Tibial nerve (tissue), 4 donors: ENCODE data around the gene STAT1. TPM values are rescaled to one million over a fixed set of nuclear protein-coding genes. Genes with fewer than 3 reads are reported as not detected.
"Not testable (repeated sequence)": the region's sequence is repeated elsewhere in the genome, so short reads cannot be mapped to it uniquely, and the experiment has no call there.

Source experiments
- DNase-seq, 2 donors: peaks; one replicate each; pipeline ENCODE4 v3.0.0-alpha.2; 2019; ENCODE audit warnings: low spot score in 2 of 2
- H3K27ac ChIP-seq, 4 donors: fragments of 200-600 bp; sonication (generic) in 3 of 4; one replicate each; pipeline ENCODE4 v1.5.1; 2017 to 2019; ENCODE audit warnings: mild to moderate bottlenecking in 1 of 4
- H3K27me3 ChIP-seq, 2 donors: fragments of 200-600 bp; sonication (generic) in 1 of 2; one replicate each; pipeline versions ENCODE4 v1.5.1 to v1.6.0; 2017 to 2019
- H3K36me3 ChIP-seq, 3 donors: fragments of 200-600 bp; sonication (generic); one replicate each; pipeline ENCODE4 v1.5.1; 2018 to 2019
- H3K4me1 ChIP-seq, 4 donors: fragments of 200-600 bp; sonication (generic) in 3 of 4; one replicate each; pipeline ENCODE4 v1.5.1; 2017 to 2019
- H3K4me3 ChIP-seq, 4 donors: fragments of 200-600 bp; sonication (generic) in 3 of 4; one replicate each; pipeline ENCODE4 v1.5.1; 2017 to 2019; ENCODE audit warnings: mild to moderate bottlenecking in 1 of 4, moderate library complexity in 1 of 4
- H3K9me3 ChIP-seq, 4 donors: fragments of 200-600 bp; sonication (generic) in 3 of 4; one replicate each; pipeline ENCODE4 v1.5.1; 2017 to 2019
- EP300 ChIP-seq, 2 donors: sonication (generic); formaldehyde crosslinking; IDR thresholded peaks; one replicate each; pipeline ENCODE4 v1.6.1; 2017; ENCODE audit warnings: antibody characterized with exemption in 2 of 2, mild to moderate bottlenecking in 1 of 2
- POLR2A ChIP-seq, 2 donors: fragments of 450-650 bp; IDR thresholded peaks; one replicate each; pipeline ENCODE4 v1.6.1; 2017; ENCODE audit warnings: antibody characterized with exemption in 2 of 2, mild to moderate bottlenecking in 2 of 2, moderate library complexity in 2 of 2
- WGBS, 2 donors: methylation state at CpG; one replicate each; pipeline ENCODE4 v1.1.5; 2018; 5-methylcytosine and 5-hydroxymethylcytosine counted together
- total RNA-seq, 4 donors: library from RNA; depleted of rRNA; stranded (reverse); fragments of >200 nt; gene quantifications; one replicate each; pipeline ENCODE4 v1.1.0, GENCODE V29; 2016
- TF ChIP-seq, protein P1 (sequence below), 5 experiments: fragments of 200-600 bp in 3 of 5; fragments of 450-650 bp in 2 of 5; sonication (generic) in 3 of 5; IDR thresholded peaks; one replicate each; pipeline ENCODE4 v1.5.1; 2016 to 2019; ENCODE audit warnings: antibody characterized with exemption in 5 of 5, mild to moderate bottlenecking in 3 of 5, moderate library complexity in 2 of 5

STAT1 gene
- total RNA-seq, 4 donors from 2014 or later: 40.2 to 73.9 (median 65.6) TPM

GRCh38 chr2:190968522-190968921, 45.4 kb downstream of the STAT1 start:
- WGBS, 2 donors: 86 to 88% methylated on average over 2 of the region's 2 CpGs
- Histone ChIP-seq H3K27ac (no peak overlapping the region), H3K27me3 (no peaks in the 10 kb centered on the region), H3K4me1 (no peaks in the 10 kb centered on the region), H3K36me3 (peaks cover 0 to 92% (median 5%) of the 10 kb centered on the region in 3 donors), H3K4me3 (no peak overlapping the region), H3K9me3 (no peaks in the 10 kb centered on the region)
- no peak for DNase-seq
- TF ChIP-seq EP300 (IDR thresholded peaks at IDR 0.05) (no peak), POLR2A (IDR thresholded peaks at IDR 0.05) (no peak)
- TF ChIP-seq, protein P1, sequence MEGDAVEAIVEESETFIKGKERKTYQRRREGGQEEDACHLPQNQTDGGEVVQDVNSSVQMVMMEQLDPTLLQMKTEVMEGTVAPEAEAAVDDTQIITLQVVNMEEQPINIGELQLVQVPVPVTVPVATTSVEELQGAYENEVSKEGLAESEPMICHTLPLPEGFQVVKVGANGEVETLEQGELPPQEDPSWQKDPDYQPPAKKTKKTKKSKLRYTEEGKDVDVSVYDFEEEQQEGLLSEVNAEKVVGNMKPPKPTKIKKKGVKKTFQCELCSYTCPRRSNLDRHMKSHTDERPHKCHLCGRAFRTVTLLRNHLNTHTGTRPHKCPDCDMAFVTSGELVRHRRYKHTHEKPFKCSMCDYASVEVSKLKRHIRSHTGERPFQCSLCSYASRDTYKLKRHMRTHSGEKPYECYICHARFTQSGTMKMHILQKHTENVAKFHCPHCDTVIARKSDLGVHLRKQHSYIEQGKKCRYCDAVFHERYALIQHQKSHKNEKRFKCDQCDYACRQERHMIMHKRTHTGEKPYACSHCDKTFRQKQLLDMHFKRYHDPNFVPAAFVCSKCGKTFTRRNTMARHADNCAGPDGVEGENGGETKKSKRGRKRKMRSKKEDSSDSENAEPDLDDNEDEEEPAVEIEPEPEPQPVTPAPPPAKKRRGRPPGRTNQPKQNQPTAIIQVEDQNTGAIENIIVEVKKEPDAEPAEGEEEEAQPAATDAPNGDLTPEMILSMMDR (IDR thresholded peaks at IDR 0.05): no peak

GRCh38 chr2:190965580-190966222, 48.3 kb downstream of the STAT1 start:
- no peaks in the 10 kb centered on the region for H3K9me3 ChIP-seq

DNA sequence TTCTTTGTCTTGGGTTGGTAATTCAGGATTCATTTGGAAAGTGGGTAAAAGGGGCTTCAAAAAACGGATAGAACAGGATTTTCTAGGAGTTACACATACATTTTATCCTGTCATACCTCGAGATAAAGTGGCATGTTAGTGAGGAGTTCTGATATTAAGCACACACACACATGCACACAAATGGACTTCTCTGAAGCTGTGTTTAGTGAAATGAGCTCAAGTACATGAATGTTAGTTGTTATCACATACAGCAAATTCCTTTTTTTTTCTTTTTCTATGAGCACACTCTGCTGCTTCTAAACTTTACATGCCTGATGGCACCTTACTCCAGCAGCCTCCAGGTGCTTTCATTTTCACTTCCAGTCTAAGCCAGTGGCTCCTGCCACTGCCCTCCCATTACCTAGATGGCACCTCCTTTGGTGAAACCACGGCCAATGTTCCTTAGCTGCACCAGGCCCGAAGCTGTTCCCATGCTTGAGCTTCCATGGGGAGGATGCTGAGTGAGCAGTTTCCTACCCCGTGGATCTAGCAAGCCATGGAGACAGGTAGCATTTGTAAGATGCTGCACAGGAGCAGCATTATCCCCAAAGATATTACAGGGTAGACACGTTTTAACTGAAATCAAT, 49.7 kb downstream of the STAT1 start:
- peaks cover 0 to 78% (median 0%) of the 10 kb centered on the region in 3 donors for H3K36me3 ChIP-seq
- 83 to 85% methylated on average over 6 of the region's 6 CpGs for WGBS, 2 donors

More at GRCh38 chr2:190965580-190966222, 48.3 kb downstream of the STAT1 start:
- DNase-seq: no peak
- no peak overlapping the region for H3K4me3 ChIP-seq
- no peaks in the 10 kb centered on the region for H3K27me3 ChIP-seq
- no peaks in the 10 kb centered on the region for H3K4me1 ChIP-seq
- WGBS, 2 donors: 94 to 97% methylated on average over 2 of the region's 2 CpGs
- TF ChIP-seq EP300 (IDR thresholded peaks at IDR 0.05): no peak
- TF ChIP-seq, protein P1 (IDR thresholded peaks at IDR 0.05): no peak
- TF ChIP-seq POLR2A (IDR thresholded peaks at IDR 0.05): no peak
- peaks cover 0 to 89% (median 0%) of the 10 kb centered on the region in 3 donors for H3K36me3 ChIP-seq
- H3K27ac ChIP-seq: no peak overlapping the region

DNA sequence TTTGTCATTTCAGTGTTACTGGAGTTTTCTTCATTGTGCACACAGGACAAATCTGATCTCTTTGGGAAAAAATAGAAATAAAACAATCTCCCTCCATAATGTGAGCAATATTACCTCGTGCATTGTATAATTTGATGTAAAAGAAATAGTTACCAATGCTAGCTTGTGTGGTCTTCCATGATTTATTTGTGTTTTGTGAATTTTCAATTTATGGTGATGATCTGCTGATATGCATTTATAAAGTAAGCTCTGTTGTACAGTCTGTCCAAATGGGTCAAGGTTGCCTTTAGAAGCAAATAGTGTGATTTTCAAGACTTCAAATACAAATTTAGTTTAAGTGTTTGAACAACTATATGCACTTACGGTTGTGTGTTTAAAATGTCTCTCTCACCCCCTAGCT, 50.9 kb downstream of the STAT1 start:
- no peak for TF ChIP-seq EP300 (IDR thresholded peaks at IDR 0.05)
- no peak for TF ChIP-seq POLR2A (IDR thresholded peaks at IDR 0.05)
- TF ChIP-seq, protein P1 (IDR thresholded peaks at IDR 0.05): no peak

More for the DNA sequence above, 49.7 kb downstream of the STAT1 start:
- Histone ChIP-seq H3K4me3 (no peak overlapping the region), H3K27me3 (no peaks in the 10 kb centered on the region), H3K27ac (no peak overlapping the region), H3K4me1 (no peaks in the 10 kb centered on the region), H3K9me3 (no peaks in the 10 kb centered on the region)
- TF ChIP-seq POLR2A (IDR thresholded peaks at IDR 0.05) (no peak), EP300 (IDR thresholded peaks at IDR 0.05) (no peak)
- TF ChIP-seq, protein P1 (IDR thresholded peaks at IDR 0.05): no peak
- no peak for DNase-seq

DNA sequence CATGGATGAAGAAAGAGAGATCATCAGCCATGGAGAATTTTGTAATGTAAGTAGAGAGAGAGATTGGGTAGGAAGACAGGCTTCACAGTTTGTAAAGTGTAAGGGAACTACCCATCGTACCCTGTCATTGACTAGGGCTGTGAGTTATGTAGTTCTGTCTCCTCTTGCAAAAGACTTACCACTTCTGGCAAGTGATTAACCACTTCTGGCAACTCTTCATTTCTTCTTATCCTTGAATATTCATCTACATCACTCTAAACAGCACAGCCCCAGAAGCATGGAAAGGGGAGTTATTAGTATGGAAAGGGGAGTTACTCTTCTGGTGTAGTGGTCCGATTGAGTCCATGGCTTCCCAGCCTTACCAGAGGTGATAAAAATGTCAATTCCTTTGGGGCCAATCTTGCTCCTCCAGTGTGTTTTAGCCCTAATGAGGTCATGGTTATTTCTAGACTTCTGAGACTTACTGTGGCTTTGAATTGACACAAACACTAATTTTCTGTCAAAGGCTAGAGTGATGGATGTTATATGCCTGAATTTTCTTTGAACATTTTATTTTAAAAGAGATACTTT, 52.0 kb downstream of the STAT1 start:
- Histone ChIP-seq H3K27me3 (no peaks in the 10 kb centered on the region), H3K4me1 (no peaks in the 10 kb centered on the region), H3K4me3 (no peak overlapping the region), H3K36me3 (peaks cover 0 to 58% (median 0%) of the 10 kb centered on the region in 3 donors), H3K9me3 (no peaks in the 10 kb centered on the region), H3K27ac (no peak overlapping the region)
- DNase-seq: no peak
- TF ChIP-seq, protein P1 (IDR thresholded peaks at IDR 0.05): no peak
- TF ChIP-seq POLR2A (IDR thresholded peaks at IDR 0.05) (no peak), EP300 (IDR thresholded peaks at IDR 0.05) (no peak)
- WGBS, 2 donors: 67 to 76% methylated on average over 2 of the region's 2 CpGs

More for the DNA sequence above, 50.9 kb downstream of the STAT1 start:
- no peak overlapping the region for H3K27ac ChIP-seq
- H3K36me3 ChIP-seq: peaks cover 0 to 66% (median 0%) of the 10 kb centered on the region in 3 donors
- no peak for DNase-seq
- 91 to 93% methylated on average over 2 of the region's 2 CpGs for WGBS, 2 donors
- H3K4me3 ChIP-seq: no peak overlapping the region
- H3K9me3 ChIP-seq: no peaks in the 10 kb centered on the region
- no peaks in the 10 kb centered on the region for H3K27me3 ChIP-seq
- no peaks in the 10 kb centered on the region for H3K4me1 ChIP-seq

GRCh38 chr2:190961117-190961516, 52.9 kb downstream of the STAT1 start:
- not testable (repeated sequence) for H3K4me1 ChIP-seq, H3K27ac ChIP-seq, H3K27me3 ChIP-seq, H3K9me3 ChIP-seq, H3K4me3 ChIP-seq, DNase-seq
- WGBS, 2 donors: 96 to 98% methylated on average over 5 of the region's 5 CpGs
- H3K36me3 ChIP-seq: peaks cover 0 to 51% (median 0%) of the 10 kb centered on the region in 3 donors
